ENCODE data around the gene GCG. TPM values are rescaled to one million over a fixed set of nuclear protein-coding genes. Genes with fewer than 3 reads are reported as not detected.

Gene GCG
- total RNA-seq, 2 donors from 2014 or later = not detected

DNA sequence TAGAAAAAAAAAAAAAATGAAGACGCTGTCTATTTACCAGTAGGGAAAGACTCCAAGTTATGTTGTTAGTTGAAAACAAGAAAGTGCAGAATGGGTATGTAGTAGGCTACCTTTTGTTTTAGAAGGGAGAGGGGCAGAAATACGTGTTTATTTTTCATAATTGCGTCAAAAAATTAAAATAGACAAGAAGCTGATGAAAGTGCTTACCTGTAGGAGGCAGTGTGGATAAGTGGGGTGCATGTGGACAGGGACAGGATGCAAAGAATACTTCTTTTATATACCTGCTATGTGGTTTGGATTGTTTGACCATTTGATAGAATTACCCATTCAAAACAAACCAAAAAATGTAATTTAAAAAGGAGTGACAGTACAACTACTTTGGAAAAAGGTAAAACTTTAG lies 3.0 kb upstream of the GCG start:
- no peak for DNase-seq (ENCODE audit: low spot score)
- intact Hi-C loops (cut with DNase I) = no loop called here

- no peak for DNase-seq (ENCODE audit: low spot score)
Measured at GRCh38 chr2:162153608-162154224, 1.7 kb upstream of the GCG start.

GRCh38 chr2:162149940-162150339 lies 2.1 kb downstream of the GCG start:
- no peak for DNase-seq (ENCODE audit: low spot score)
- intact Hi-C loops (cut with DNase I) = no loop called here

More at GRCh38 chr2:162153608-162154224, 1.7 kb upstream of the GCG start:
- intact Hi-C loops (cut with DNase I) = no loop called here

- intact Hi-C loops (cut with DNase I) = no loop called here
- DNase-seq (ENCODE audit: low spot score) = no peak
Measured at GRCh38 chr2:162149466-162149865, 2.6 kb downstream of the GCG start.

- intact Hi-C loops (cut with DNase I) = no loop called here
- no peak for DNase-seq (ENCODE audit: low spot score)
Measured at GRCh38 chr2:162148956-162149355, 3.1 kb downstream of the GCG start.

DNA sequence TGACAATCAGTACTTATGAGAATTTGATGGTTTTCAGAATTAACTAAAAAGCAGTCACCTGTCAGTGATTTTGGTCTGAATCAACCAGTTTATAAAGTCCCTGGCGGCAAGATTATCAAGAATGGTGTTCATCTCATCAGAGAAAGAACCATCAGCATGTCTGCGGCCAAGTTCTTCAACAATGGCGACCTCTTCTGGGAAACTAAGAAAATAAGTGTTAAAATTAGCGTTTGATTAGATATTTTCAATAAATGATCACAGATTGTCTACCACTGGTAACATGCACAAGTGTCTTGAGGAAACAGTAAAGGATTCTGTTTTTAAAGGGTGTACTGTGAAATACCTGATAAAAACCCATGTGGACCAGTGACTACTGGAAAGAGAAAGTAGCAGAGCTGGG lies 8.1 kb downstream of the GCG start:
- intact Hi-C loops (cut with DNase I) = no loop called here

GRCh38 chr2:162138310-162138709 lies 13.7 kb downstream of the GCG start:
- no peak for DNase-seq (ENCODE audit: low spot score)
- intact Hi-C loops (cut with DNase I) = no loop called here

More for the DNA sequence above, 8.1 kb downstream of the GCG start:
- DNase-seq (ENCODE audit: low spot score) = no peak

GRCh38 chr2:162127422-162127821 lies 24.6 kb downstream of the GCG start:
- intact Hi-C loops (cut with DNase I) = loop anchor here in 1 of 2 donors (10.0 kb wide), 1 partner anchor 123 kb away; no protein-coding TSS in a partner anchor
- no peak for DNase-seq (ENCODE audit: low spot score)

DNA sequence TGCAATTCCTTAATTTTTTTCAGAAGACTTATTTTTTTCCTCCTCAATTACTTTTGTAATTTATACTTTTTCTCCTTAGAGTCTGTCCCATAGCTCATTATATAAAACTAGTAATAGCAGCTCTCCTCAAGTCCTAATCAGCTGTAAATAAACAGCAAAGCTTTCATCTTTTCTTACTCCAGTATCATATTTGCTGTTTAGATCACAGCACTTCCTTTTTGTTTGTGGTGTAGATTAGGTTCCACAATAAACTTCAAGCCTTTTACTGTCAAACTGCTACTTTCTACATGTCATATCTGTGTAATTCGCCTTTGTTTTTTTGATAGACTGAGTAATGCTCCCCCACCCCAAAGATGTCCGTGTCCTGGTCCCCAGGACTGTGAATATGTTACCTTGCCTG lies 25.5 kb downstream of the GCG start:
- DNase-seq (ENCODE audit: low spot score) = no peak
- intact Hi-C loops (cut with DNase I) = loop anchor here in 1 of 2 donors (10.0 kb wide), 1 partner anchor 122 kb away; no protein-coding TSS in a partner anchor

GRCh38 chr2:162126111-162126519 lies 25.9 kb downstream of the GCG start:
- no peak for DNase-seq (ENCODE audit: low spot score)
- intact Hi-C loops (cut with DNase I) = loop anchor here in 1 of 2 donors (10.0 kb wide), 1 partner anchor 121 kb away; no protein-coding TSS in a partner anchor

DNA sequence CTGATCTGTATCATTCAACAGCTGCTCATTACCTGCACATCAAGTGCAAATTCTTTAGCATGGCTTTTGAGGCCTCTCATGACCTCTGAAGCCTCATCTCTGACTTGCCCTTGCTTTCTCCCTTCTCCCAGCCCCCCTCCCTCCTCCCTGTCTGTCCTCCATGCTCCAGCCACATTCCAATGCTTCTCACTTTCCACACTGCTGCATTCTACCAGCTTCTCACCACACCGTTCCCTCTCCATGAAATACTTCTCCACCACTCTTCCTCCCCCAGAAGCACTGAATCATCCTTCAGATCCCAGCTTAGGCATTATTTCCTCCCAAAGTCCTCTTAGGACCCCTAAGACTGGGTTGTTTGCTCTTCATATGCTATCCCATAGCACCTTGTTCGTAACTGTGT lies 26.9 kb downstream of the GCG start:
- DNase-seq (ENCODE audit: low spot score) = no peak
- intact Hi-C loops (cut with DNase I) = loop anchor here in 1 of 2 donors (10.0 kb wide), 1 partner anchor 120 kb away; no protein-coding TSS in a partner anchor

DNA sequence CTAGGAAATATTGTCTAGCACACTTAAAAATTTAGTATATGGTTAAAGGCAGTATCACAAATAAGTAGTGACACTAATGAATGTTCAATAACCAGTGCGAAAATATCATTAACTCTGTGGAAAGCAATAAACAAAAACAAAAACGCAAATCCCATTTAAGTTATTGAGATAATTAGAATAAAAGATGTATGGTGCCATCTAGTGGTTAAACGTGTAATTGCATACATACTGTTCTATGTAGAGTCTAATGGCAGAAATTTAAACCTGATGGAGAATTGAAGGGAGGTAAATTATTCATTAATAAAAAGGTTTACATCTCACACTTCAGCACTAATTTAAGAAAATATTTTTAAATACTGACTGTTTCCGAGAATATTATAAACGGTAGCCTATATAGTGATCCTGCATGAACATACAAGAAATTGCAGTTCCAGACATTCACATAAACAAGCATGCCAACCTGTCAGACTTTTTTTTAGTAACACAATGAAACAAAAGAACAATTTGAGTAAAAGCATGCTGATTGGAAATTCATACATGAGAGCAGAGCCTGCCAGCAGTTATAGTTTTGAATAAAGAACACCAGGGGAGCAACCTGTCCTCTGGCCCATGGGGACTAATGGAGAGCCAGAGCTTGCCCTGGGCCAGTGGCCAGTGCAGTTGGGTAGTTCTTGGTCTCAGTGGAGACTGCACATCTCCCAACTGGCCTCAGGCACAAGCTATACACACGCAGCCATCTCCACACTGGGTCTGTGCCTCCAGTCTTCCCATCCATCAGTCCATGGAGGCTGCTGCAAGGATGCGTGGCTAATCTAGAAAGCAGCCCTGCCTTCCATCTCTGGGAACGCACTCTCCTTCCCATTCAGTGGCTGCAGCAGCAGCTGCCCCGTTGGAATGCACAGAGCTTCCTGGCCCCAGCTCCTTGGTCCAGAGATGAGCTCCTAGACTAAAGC lies 28.0 kb downstream of the GCG start:
- intact Hi-C loops (cut with DNase I) = loop anchor here (5.0 to 10.0 kb wide), 2 partner anchors 117 to 119 kb away; no protein-coding TSS in a partner anchor

DNA sequence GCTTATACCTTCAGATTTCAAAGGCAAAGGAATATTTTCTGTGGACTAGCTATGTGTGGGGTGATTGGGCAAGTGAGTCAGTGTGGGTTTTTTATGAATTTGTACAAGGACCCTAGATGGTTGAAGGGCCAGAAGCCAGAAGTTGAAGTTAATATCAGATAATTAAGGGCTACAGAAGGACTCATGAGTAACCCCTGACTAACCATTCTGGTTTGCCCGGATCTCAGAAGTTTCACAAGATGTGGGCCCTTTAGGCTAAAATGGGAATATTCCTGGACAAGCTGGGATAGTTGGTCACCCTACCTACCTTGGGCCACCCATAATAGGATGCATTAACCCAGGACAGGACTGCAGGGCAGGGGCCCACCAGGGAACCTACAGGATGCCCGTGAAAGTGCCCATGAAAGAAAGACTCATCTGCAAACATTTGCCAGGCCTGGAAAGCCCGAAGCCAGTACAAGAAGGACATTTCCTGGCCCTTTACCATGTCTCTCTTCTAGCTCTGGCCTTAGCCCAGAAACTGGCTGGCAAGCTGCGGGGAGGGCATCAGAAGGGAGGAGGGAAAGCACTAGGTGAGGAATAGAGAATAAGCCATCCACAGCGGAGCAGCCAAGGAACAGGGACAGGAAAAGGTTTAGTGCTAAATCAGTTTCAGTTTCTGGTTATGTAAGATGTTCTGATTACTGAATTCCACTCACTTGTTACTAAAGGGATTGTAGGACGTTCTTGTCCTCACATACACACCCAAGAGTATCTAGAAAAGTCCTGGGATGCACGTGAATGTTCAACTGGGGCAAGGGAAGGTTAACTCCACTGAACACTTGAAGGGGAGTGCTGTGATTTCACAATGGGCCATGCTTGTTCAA lies 33.6 kb downstream of the GCG start:
- intact Hi-C loops (cut with DNase I) = no loop called here
- DNase-seq (ENCODE audit: low spot score) = no peak

More for the DNA sequence above, 28.0 kb downstream of the GCG start:
- DNase-seq (ENCODE audit: low spot score) = no peak

GRCh38 chr2:162116352-162116751 lies 35.7 kb downstream of the GCG start:
- DNase-seq (ENCODE audit: low spot score) = no peak
- intact Hi-C loops (cut with DNase I) = no loop called here

- intact Hi-C loops (cut with DNase I) = no loop called here
- no peak for DNase-seq (ENCODE audit: low spot score)
Measured at GRCh38 chr2:162115076-162115475, 37.0 kb downstream of the GCG start.

DNA sequence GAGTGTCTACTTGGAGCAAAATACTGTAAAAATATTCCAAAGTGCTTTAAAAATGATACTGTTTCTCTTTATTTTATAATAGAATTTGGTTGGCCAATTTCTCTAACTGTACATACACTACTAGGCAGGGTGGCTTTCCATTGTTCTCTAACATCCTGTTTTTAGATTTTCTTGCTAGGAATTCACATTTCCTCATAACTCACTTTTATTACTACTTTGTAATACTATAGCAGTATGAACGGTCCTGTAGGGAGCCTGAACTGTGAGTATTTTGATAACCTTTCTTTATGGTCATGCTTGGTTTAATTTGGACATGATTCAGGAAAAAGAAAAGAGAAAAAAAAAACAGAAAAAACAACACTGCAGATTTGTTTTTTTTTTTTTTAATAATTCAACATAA lies 37.8 kb downstream of the GCG start:
- intact Hi-C loops (cut with DNase I) = no loop called here
- DNase-seq (ENCODE audit: low spot score) = no peak

DNA sequence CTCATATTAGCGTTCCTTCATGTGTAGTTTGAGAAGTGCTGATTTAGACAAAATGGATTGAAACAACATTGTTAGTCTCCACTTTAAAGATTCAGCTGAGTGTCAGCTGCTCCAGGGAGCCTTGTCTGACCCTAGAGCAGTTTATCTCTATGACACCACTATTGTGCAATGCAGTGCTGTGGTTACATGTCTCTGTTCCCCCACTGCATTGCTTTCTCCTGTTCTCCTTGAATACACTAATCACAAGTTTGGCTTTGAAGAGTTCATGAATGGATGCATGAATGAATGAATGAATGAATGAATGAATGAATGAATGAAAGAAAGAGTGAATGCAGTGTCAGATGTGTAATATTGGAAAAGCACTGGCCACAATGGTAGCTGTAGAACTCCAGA lies 38.3 kb downstream of the GCG start:
- DNase-seq (ENCODE audit: low spot score) = no peak
- intact Hi-C loops (cut with DNase I) = no loop called here

GRCh38 chr2:162113088-162113775 lies 38.8 kb downstream of the GCG start:
- no peak for DNase-seq (ENCODE audit: low spot score)
- intact Hi-C loops (cut with DNase I) = no loop called here

All from posterior vena cava (tissue), 2 donors.